Measurements from ENCODE around the gene POC5.
"Not testable (repeated sequence)": the region's sequence is repeated elsewhere in the genome, so short reads cannot be mapped to it uniquely, and the experiment has no call there.

POC5 gene, protein sequence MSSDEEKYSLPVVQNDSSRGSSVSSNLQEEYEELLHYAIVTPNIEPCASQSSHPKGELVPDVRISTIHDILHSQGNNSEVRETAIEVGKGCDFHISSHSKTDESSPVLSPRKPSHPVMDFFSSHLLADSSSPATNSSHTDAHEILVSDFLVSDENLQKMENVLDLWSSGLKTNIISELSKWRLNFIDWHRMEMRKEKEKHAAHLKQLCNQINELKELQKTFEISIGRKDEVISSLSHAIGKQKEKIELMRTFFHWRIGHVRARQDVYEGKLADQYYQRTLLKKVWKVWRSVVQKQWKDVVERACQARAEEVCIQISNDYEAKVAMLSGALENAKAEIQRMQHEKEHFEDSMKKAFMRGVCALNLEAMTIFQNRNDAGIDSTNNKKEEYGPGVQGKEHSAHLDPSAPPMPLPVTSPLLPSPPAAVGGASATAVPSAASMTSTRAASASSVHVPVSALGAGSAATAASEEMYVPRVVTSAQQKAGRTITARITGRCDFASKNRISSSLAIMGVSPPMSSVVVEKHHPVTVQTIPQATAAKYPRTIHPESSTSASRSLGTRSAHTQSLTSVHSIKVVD

DNA sequence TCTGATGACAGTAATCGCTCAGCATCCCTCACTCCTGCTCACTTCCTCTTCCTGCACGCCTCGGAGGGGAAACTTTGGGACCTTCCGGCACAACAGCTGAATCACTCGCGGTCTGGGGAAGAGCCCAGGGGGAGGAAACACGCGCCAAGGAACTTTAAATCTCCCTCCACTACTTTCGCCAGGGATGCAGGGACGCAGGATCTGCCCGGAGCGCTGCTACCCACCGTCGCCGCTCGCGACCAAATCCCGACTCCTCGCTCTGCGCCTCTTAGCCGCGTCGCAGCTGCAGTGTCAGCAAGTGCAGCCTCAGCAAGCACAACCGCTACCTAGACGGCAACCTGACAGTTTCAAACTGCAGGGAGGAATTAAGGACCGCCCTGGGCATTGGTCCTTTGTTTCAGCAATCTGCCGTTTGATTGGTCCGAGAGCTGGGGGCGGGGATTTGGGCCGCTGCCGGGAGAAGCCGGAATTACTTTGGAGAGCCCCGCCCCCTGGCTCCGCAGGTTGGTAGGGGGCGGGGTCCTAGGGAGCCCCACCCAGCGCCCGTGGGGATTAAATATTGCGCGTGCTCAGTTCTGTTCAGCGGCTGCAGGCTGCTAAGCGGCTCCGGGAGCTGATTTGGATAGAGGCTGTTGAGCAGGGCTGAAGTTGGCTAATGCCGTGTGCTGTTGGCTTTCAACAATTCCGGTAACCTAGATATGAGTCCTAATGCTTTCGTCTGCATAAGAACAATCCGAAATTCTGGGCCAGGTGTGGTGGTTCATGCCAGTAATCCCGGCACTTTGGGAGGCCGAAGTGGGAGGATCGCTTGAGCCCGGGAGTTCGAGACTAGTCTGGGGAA is at the start of gene POC5:
Gene POC5, minus strand, starts transcription at position 356 of the 841 bp plus-strand sequence. CDS start 4,500 bp downstream, outside the sequence.
- H3K27ac ChIP-seq: peak within 1 kb of the TSS; percentile 79
- peak; percentile 83 for DNase-seq (ENCODE audit: low read depth, low spot score)

DNA sequence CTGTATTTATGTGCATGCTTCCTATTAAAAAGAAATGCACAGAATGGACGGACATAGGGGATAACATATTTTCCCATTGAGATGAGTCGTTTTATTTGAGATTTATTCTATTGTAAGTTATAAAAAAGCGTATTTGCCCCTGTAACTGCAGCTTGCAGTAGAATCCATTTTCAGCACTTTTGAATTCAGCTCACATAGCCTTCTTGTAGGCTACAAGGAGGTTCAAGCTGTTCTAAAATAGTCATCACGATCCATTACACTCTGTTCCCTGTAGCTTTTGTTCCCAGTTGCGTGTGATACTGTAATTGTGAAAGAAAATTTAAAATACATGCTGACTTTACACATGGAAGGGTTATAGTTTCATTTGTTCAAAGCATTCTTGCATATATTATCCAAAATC is 40.9 kb upstream of the POC5 start:
- no peak for DNase-seq (ENCODE audit: low read depth, low spot score)
- no peak overlapping the region for H3K27ac ChIP-seq

DNA sequence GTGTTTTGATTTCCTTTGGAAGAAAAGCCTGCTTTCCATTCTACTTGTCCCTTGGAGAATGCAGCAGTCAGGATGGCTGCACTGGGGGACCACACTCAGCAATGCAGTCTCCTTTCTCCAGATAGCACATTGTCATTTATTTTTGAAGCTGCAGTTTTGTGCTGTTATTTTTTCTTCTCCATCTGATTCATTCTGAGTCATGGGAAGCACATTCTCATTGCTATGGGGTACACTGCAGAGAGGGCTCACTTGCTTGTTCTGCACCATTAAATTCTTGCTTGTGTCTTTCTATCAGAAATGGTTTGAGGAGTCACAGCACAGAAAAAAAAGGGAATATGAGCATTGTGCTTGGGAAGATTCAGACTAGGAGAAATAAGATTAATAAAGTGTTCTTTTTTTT is 39.7 kb upstream of the POC5 start:
- DNase-seq (ENCODE audit: low read depth, low spot score): no peak
- H3K27ac ChIP-seq: no peak overlapping the region

DNA sequence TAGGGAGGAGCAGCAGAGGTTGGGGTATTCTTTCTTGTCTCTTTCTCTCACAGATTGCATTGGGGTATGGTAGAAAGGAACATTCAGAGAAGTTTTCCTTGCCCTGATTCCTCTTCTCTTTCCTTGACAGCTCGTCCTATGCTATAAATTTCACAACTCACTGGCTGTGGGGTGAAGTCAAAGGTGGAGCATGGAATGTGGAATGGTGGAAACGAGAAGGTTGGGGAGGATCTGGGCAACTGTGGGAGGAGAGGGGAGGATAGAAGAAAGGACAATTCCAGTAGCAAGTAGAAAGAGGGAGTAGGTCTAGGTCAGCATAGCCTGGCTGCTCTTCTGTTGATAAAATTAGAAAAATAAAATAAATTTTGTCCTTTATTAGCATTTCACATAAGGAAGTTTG is 39.0 kb upstream of the POC5 start:
- no peak overlapping the region for H3K27ac ChIP-seq
- no peak for DNase-seq (ENCODE audit: low read depth, low spot score)

DNA sequence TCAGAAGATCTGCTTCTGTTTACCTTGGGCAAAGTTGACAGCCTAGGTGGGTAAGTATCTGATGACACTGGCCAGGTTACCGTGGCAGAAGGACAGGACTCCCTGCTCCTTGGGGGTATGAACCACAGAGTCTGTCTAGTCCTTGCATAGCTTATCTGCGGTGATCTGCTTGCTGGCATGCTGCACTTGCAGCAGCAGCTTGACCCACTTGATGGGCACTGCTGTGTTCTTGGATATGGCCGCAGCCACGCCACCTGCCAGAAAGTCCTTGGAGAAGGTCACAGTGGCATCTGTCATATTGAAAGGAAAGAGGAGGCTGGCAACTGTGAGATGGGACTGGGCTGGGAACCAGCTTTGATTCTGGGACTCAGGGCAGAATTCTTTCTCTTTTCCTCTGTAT is 35.9 kb upstream of the POC5 start:
- no peak overlapping the region for H3K27ac ChIP-seq
- DNase-seq (ENCODE audit: low read depth, low spot score): no peak

DNA sequence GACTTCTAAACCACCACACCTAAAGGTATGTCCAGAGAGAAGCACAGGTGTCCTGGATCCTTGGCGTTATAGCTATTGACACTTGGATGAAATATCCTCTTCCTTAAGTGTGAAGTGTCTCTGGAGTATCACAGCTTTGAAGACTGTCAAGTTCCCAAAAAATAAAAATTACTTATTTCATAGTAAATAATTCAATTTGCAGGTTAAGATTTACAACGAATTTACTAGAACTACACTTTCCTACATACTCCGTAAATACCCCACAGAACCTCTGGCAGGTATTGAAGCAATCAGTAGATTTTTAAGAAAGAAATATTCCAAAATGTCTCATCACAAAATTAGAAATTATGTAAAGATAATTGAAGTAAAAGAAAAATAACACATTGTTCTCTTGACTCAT is 27.1 kb upstream of the POC5 start:
- H3K27ac ChIP-seq: no peak overlapping the region
- no peak for DNase-seq (ENCODE audit: low read depth, low spot score)

DNA sequence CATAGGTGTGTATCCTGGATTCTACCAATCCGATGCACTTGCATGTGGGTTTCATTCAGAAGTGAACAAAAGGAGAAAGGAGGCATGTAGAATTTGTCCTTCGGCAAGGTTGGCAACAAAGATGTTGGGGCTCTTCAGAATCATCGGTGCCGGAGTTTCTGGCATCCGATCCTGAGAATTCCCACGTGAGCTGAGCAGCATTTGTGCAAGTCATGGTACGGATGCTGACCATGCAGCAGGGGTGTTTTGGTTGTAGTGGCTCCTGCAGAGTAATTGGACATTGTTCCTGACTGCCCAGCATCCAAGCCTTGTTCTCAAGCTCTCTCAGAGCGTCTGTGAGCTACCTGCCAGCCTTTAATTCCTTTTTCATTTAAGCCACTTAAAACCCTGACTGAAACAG is 19.0 kb upstream of the POC5 start:
- DNase-seq (ENCODE audit: low read depth, low spot score): no peak
- H3K27ac ChIP-seq: no peak overlapping the region

DNA sequence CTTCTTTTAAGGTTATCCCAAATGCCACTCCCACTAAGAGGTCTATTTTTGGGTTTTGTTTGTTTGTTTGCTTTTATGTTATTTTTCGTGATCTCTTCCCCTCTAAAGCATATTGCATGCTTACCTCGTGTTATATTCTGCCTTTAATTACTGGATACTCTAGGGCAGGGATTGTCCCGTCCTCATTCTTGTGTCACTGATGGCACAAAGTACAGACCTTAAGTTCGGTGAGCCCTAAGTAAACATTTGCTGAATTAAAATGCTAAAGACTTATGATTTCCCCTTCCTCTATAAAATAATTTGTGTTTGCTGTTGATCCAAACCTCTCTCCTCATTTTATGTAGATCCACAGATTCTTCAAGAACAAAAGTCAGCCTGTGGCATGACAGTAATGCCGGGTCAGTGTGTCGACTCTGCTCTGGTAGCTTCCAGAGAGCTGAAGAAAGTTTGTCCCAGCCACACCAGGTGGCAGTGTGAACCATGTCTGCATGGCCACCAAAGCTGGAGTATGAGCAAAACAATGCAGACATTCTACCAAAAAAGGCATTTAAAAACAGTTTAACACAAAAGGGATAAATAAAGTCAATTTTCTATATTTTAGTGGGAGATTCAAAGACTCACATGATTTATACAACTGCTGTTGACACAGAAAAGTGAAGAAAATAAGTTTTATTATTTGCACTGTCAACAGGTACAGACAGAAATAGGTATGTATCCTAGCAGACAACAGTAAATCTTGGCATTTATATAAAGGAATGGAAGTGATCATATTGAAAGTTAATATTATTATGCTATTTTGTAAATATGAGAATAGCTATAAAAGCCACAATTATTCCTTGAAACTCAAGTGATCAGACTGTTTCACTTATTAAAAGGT is 17.9 kb upstream of the POC5 start:
- peak; percentile 1 for DNase-seq (ENCODE audit: low read depth, low spot score)
- H3K27ac ChIP-seq: no peak overlapping the region

DNA sequence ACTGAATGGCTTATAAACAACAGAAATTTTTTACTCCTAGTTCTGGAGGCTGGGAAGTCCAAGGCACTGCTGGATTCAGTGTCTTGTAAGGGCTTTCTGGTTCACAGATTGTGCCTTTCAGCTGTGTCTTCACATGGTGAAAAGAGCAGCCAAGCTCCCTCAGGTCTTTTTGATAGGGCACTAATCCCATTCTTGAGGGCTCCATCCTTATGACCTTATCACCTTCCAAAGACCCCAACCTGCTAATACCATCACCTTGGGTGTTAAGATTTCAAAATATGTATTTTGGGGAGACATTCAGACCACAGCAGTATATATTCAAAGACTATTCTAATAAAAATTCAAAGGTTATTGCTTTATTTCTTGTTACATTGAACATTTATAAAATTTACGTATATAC is 16.5 kb upstream of the POC5 start:
- no peak for DNase-seq (ENCODE audit: low read depth, low spot score)
- H3K27ac ChIP-seq: no peak overlapping the region

DNA sequence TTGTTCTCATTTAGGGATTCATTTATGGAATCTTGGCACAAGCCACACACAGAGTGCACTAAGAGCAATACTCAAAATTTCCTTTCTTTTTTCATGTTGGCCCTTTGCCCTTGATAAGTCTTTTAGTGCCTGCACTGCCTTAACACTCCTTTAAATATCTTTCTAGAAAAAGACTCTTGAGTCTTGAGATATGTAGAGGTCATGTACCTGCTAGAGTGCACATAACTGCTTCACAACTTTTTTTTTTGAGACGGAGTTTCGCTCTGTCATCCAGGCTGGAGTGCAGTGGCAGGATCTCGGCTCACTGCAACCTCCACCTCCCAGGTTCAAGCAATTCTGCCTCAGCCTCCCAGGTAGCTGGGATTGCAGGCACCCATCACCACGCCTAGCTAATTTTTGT is 14.3 kb upstream of the POC5 start:
- not testable (repeated sequence) for DNase-seq (ENCODE audit: low read depth, low spot score); H3K27ac ChIP-seq

DNA sequence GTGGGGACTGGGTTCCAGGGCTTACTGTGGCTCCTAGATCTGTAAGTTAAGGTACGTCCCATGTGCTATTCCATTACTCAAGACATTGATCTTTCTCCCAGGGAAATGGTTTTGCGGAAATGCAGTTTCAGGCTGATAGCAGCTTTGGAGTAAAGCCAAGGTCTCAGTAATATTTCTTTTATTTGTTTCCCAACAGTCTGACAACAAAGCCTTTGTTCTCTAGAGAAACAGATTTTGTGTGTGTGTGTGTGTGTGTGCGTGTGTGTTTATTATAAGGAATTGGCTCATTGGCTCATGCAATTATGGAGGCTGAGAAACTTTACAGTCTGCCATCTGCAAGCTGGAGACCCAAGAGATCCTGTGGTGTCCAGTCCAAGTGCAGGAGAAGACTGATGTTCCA is 12.1 kb upstream of the POC5 start:
- H3K27ac ChIP-seq: no peak overlapping the region
- no peak for DNase-seq (ENCODE audit: low read depth, low spot score)

DNA sequence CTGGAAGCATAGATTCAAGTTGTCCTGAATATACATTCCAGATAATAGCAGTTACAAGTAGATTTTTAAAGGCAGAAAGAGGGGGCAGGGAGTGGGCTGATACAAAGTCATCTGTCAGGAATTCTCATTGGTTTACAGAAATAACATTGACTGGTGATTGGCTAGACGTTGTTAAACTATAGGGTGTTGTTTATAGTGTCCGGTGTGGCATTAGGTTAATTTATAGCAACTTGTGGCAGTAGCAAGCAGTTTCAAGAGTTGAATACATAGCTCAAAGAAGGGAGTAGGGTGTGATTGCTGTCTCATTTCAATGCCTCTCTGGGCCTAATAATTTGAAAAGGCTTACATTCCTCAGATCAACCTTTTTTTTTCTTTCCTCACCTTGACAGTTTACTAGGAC is 10.7 kb upstream of the POC5 start:
- H3K27ac ChIP-seq: no peak overlapping the region
- no peak for DNase-seq (ENCODE audit: low read depth, low spot score)

DNA sequence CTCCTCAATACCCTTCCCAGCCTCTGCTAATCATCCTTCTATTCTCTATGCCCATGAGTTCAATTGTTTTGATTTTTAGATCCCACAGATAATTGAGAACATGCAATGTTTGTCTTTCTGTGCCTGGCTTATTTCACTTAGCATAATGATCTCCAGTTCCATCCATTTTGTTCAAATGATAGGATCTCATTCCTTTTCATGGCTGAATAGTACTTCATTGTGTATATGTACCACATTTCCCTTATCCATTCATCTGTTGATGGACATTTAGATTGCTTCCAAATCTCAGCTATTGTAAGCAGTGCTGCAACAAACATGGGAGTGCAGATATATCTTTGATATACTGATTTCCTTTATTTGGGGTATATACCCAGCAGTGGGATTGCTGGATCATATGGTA is 9.0 kb upstream of the POC5 start:
- DNase-seq (ENCODE audit: low read depth, low spot score); H3K27ac ChIP-seq: not testable (repeated sequence)

DNA sequence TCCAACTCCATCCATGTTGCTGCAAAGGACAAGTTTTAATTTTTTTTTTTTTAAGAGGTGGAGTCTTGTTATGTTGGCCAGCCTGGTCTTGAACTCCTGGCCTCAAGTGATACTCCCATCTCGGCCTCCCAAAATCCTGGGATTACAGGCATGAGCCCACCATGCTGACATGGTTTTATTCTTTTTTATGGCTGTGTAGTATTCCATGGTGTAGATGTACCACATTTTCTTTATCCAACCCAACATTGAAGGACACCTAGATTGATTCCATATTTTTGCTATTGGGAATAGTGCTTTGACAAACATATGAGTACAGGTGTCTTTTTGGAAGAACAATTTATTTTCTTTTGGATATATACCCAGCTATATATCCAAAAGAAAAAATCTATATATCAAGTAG is 6.1 kb upstream of the POC5 start:
- no peak for DNase-seq (ENCODE audit: low read depth, low spot score)
- H3K27ac ChIP-seq: no peak overlapping the region

DNA sequence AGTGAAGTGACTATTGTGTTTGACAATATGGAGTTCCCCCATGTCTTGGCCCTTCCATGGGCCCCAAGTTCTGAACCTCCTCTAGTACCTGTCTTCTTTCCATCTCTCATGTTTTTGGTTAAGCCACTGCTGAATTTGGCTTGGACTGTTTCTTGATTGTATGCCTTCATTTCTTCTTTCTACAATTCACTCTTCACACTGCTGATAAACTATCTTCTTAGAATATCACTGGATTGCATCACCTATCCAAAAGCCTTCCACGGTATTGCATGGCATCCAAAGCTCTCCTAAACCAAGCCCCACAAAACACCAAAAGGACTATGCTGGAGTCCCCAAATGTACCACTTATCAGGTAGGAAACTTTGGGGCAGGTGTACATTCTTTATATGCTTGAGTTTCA is 4.3 kb upstream of the POC5 start:
- H3K27ac ChIP-seq: peak overlapping the region; percentile 8
- no peak for DNase-seq (ENCODE audit: low read depth, low spot score)

DNA sequence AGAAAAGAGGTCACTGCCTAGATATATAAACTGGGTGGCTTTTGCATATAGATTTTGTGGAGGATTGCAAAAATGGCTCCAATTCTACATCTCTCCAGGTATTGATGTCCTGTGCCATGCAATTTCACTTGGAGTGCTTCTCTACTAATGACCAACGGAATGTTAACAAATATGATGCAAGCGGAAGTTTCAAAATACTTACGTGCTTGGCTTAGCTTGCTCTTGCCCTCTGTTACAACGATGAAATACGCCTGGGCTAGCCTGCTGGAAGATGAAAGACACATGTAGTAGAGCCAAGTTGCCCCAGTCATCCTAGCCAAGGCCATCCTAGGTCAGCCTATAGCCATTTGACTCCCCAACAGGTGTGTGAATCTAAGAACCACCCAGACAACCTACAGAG is 3.6 kb upstream of the POC5 start:
- peak overlapping the region; percentile 8 for H3K27ac ChIP-seq
- DNase-seq (ENCODE audit: low read depth, low spot score): no peak

DNA sequence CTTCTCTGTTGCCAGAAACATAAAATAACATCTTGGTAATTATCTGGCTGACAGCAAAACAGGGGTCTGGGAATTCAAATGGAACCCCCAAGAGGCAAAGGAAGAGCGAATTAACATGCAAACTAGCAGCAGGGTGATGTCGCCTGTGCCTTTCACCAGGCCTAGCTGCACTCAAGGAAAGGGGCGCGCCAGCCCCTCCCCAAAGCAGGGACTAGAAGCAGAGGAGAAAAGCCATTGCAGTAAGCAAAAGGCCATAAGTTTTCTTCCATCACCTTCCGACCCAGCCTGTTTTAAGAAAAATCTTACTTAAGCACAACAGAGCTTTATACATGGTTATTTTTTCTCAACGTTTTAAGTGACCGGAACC is 539 bp downstream of the POC5 start:
- H3K27ac ChIP-seq: peak overlapping the region; percentile 79
- no peak for DNase-seq (ENCODE audit: low read depth, low spot score)

DNA sequence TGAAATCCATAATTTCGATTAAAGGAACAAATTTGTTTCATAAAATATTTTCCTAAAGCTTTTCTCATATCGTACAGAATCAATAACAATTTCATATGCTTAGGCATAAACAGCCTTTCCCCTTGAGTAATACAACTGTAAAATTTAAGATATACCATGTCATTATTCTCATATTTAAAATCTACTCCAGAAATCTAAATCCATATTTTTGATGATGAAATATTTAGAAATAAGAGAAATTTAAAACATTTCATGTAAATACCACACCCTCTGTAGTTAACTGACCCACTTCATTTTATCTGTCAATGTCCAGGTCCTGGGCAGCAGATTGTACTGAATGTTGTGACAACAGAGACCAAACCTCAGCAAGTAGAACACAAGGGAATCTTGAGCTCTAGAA is 5.1 kb downstream of the POC5 start:
- no peak for DNase-seq (ENCODE audit: low read depth, low spot score)
- no peak overlapping the region for H3K27ac ChIP-seq

DNA sequence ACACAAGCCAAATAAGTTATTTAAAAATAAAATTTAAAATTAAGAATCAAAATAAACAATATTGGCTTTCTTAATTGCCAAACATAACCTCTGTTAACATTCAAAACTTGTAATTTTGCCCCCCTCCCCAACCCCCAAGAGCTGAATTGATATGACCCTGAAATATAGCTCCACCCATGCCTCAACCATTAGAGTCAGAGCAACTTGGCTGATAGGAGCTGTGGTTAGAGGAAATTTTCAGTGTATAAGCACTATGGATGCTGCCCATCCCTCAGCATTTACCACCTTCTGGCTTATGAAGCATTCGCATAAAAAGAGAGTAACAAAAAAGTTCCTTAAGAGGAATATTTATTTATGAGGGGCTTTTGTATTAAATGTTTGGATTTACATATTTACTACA is 6.1 kb downstream of the POC5 start:
- H3K27ac ChIP-seq: no peak overlapping the region
- no peak for DNase-seq (ENCODE audit: low read depth, low spot score)

DNA sequence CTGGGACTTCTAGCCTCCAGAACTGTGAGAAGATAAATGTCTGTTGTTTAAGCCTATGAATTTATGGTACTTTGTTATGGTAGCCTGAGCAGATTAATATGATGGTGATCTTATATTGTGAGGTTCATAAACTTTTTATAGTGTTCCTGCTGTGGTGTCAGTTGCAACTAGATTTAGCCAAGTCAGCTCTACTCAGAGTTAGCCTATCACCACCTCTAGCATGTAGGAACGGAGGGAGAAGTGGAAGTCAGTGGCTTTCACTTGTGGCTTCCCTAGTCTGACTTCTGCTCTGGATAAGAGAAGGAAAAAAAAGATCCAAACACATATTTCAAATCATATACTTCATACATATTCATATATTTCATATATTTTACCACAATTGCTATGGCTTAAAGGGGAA is 6.6 kb downstream of the POC5 start:
- no peak overlapping the region for H3K27ac ChIP-seq
- DNase-seq (ENCODE audit: low read depth, low spot score): no peak
